H1 (cell line): ENCODE results near the gene ZNF334. TPM values are rescaled to one million over a fixed set of nuclear protein-coding genes. Genes with fewer than 3 reads are reported as not detected.

Experiments
- CTCF ChIA-PET: fragments of 300-600 bp; sonication (Branson Sonifier 250); formaldehyde crosslinking; loops from one replicate; lab custom pipeline; 2021; ENCODE audit not compliant: partially characterized antibody; lab: Charles Lee
- POLR2A ChIA-PET: fragments of 300-600 bp; sonication (Branson Sonifier 250); formaldehyde crosslinking; loops from one replicate; lab custom pipeline; 2021; ENCODE audit warnings: inconsistent platforms; ENCODE audit not compliant: partially characterized antibody; lab: Charles Lee
- DNase-seq, 2 experiments: peaks; one replicate each; pipeline versions ENCODE4 v3.0.0 to v3.0.0-alpha.2; 2010 to 2022; ENCODE audit warnings: low spot score in 2 of 2, low read depth in 1 of 2, mixed read lengths in 1 of 2
- FAIRE-seq: peaks from 2 replicates; lab custom pipeline; 2011; peaks lifted over from hg19 to GRCh38; lab: Jason Lieb, UNC
- H2AFZ ChIP-seq: 2 replicates; pipeline ENCODE4 v1.8.1; 2012; ENCODE audit warnings: low read length, inconsistent platforms
- H2AK5ac ChIP-seq: 2 replicates; pipeline ENCODE4 v1.6.1; 2013; ENCODE audit warnings: low read depth, low read length
- H2BK120ac ChIP-seq: replicated peaks from 2 replicates; pipeline ENCODE3; 2013; ENCODE audit warnings: low read depth, low read length, inconsistent platforms
- H2BK12ac ChIP-seq: 2 replicates; pipeline ENCODE4 v1.6.1; 2013; ENCODE audit warnings: low read depth, low read length
- H2BK15ac ChIP-seq: 2 replicates; pipeline ENCODE4 v1.6.1; 2013; ENCODE audit warnings: low read length
- H2BK20ac ChIP-seq: 2 replicates; pipeline ENCODE4 v1.6.1; 2013; ENCODE audit warnings: low read length
- H2BK5ac ChIP-seq: 2 replicates; pipeline ENCODE4 v1.6.1; 2013; ENCODE audit warnings: low read depth, low read length
- H3K14ac ChIP-seq: 2 replicates; pipeline ENCODE4 v1.6.1; 2013; ENCODE audit warnings: inconsistent platforms; ENCODE audit not compliant: insufficient read length
- H3K18ac ChIP-seq: 2 replicates; pipeline ENCODE4 v1.6.1; 2013; ENCODE audit warnings: low read length; ENCODE audit errors: extremely low read depth
- H3K23ac ChIP-seq: 2 replicates; pipeline ENCODE4 v1.6.1; 2013; ENCODE audit warnings: inconsistent platforms; ENCODE audit not compliant: insufficient read length
- H3K23me2 ChIP-seq: 2 replicates; pipeline ENCODE4 v1.6.1; 2013; ENCODE audit warnings: low read depth, low read length
- H3K27ac ChIP-seq: 2 replicates; pipeline ENCODE4 v1.6.1; 2011; ENCODE audit warnings: low read depth, low read length, inconsistent platforms
- H3K27me3 ChIP-seq, 4 experiments: replicated peaks in 1 of 4; 1 replicate in 1 of 4; 2 replicates in 3 of 4; pipeline versions ENCODE4 v1.6.1 to v1.8.1; 2011 to 2013; ENCODE audit warnings: low read length in 3 of 4, mild to moderate bottlenecking in 3 of 4, inconsistent platforms in 2 of 4, mixed read lengths in 2 of 4, moderate library complexity in 1 of 4; ENCODE audit not compliant: control insufficient read depth in 3 of 4, insufficient read depth in 3 of 4; ENCODE audit errors: extremely low read depth in 1 of 4
- H3K36me3 ChIP-seq, 4 experiments: 2 replicates each; pipeline versions ENCODE4 v1.6.1 to v1.8.1; 2011 to 2013; ENCODE audit warnings: mild to moderate bottlenecking in 4 of 4, low read length in 3 of 4, moderate library complexity in 2 of 4, control low read depth in 1 of 4, inconsistent platforms in 1 of 4; ENCODE audit not compliant: insufficient read depth in 4 of 4, control insufficient read depth in 2 of 4
- H3K4ac ChIP-seq: replicated peaks from 2 replicates; pipeline ENCODE3; 2013; ENCODE audit warnings: low read length, low read depth, mixed read lengths, inconsistent platforms; ENCODE audit not compliant: insufficient read length
- H3K4me1 ChIP-seq, 4 experiments: replicated peaks in 1 of 4; 1 replicate in 1 of 4; 2 replicates in 3 of 4; pipeline versions ENCODE4 v1.6.1 to v1.8.1; 2011 to 2013; ENCODE audit warnings: low read length in 3 of 4, inconsistent platforms in 2 of 4, mixed read lengths in 1 of 4; ENCODE audit not compliant: insufficient read depth in 4 of 4, control insufficient read depth in 3 of 4
- H3K4me2 ChIP-seq, 2 experiments: 2 replicates each; pipeline versions ENCODE4 v1.6.1 to v1.8.1; 2011 to 2013; ENCODE audit warnings: low read depth in 2 of 2, low read length in 2 of 2, control low read depth in 1 of 2, inconsistent platforms in 1 of 2, mild to moderate bottlenecking in 1 of 2; ENCODE audit not compliant: insufficient read depth in 1 of 2
- H3K4me3 ChIP-seq, 4 experiments: fragments of 200-600, 300-600 bp in 1 of 4; sonication (generic), shearing (Covaris generic), sonication (Bioruptor Twin) in 1 of 4; 2 replicates each; pipeline versions ENCODE4 v1.5.1 to v1.8.1; 2011 to 2016; ENCODE audit warnings: low read length in 4 of 4, low read depth in 3 of 4, control low read depth in 2 of 4, inconsistent platforms in 2 of 4, mild to moderate bottlenecking in 2 of 4, mixed read lengths in 1 of 4, moderate library complexity in 1 of 4; ENCODE audit not compliant: insufficient read depth in 2 of 4; ENCODE audit errors: extremely low read depth in 1 of 4
- H3K56ac ChIP-seq: replicated peaks from 2 replicates; pipeline ENCODE3; 2013; ENCODE audit warnings: low read depth, mild to moderate bottlenecking, mixed read lengths, low read length, inconsistent platforms; ENCODE audit not compliant: insufficient read length
- H3K79me1 ChIP-seq: 2 replicates; pipeline ENCODE4 v1.6.1; 2013; ENCODE audit warnings: low read depth, low read length, control low read depth
- H3K79me2 ChIP-seq, 2 experiments: 2 replicates each; pipeline versions ENCODE4 v1.6.1 to v1.8.1; 2012 to 2013; ENCODE audit warnings: low read length in 2 of 2, mild to moderate bottlenecking in 2 of 2, inconsistent platforms in 1 of 2; ENCODE audit not compliant: insufficient read depth in 2 of 2, control insufficient read depth in 1 of 2
- H3K9ac ChIP-seq, 4 experiments: replicated peaks in 1 of 4; 1 replicate in 1 of 4; 2 replicates in 3 of 4; pipeline versions ENCODE4 v1.6.1 to v1.8.1; 2011 to 2013; ENCODE audit warnings: low read depth in 3 of 4, low read length in 3 of 4, control low read depth in 2 of 4, mild to moderate bottlenecking in 2 of 4, moderate library complexity in 2 of 4, inconsistent platforms in 1 of 4; ENCODE audit errors: extremely low read depth in 1 of 4
- H3K9me3 ChIP-seq, 2 experiments: 2 replicates each; pipeline versions ENCODE4 v1.6.1 to v1.8.1; 2012 to 2013; ENCODE audit warnings: mild to moderate bottlenecking in 2 of 2, moderate library complexity in 2 of 2, control low read depth in 1 of 2, inconsistent platforms in 1 of 2, low read depth in 1 of 2, low read length in 1 of 2, mixed read lengths in 1 of 2; ENCODE audit not compliant: insufficient read depth in 2 of 2
- H4K20me1 ChIP-seq, 2 experiments: replicated peaks in 1 of 2; 2 replicates each; pipeline versions ENCODE3 to v1.8.1; 2011 to 2013; ENCODE audit warnings: inconsistent platforms in 2 of 2, low read length in 2 of 2, mild to moderate bottlenecking in 1 of 2; ENCODE audit not compliant: insufficient read depth in 2 of 2, control insufficient read depth in 1 of 2
- H4K5ac ChIP-seq: 2 replicates; pipeline ENCODE4 v1.6.1; 2013; ENCODE audit warnings: low read length, low read depth, mixed read lengths, inconsistent platforms; ENCODE audit not compliant: insufficient read length
- H4K8ac ChIP-seq: 2 replicates; pipeline ENCODE4 v1.8.0; 2013; ENCODE audit warnings: mild to moderate bottlenecking, moderate library complexity, low read length, inconsistent platforms; ENCODE audit not compliant: insufficient read depth; ENCODE audit errors: extremely low read depth
- H4K91ac ChIP-seq: replicated peaks from 2 replicates; pipeline ENCODE3; 2013; ENCODE audit warnings: low read length, mixed read lengths, inconsistent platforms; ENCODE audit not compliant: insufficient read length
- HDAC6 ChIP-seq: IDR thresholded peaks from one replicate; pipeline ENCODE4 v1.7.1; 2012; ENCODE audit warnings: low read depth, mild to moderate bottlenecking, inconsistent platforms, low read length, moderate library complexity
- RNF2 ChIP-seq: fragments of 200-900, 300-1000 bp; sonication (generic); IDR thresholded peaks from 2 replicates; pipeline ENCODE4 v1.7.1; 2016; ENCODE audit warnings: borderline replicate concordance, low read depth, mild to moderate bottlenecking, antibody characterized with exemption, low read length; ENCODE audit not compliant: poor library complexity, severe bottlenecking; ENCODE audit errors: missing control alignments
- ZNF274 ChIP-seq: IDR thresholded peaks from 2 replicates; pipeline ENCODE4 v1.7.0; 2012; ENCODE audit warnings: low read length, borderline replicate concordance; ENCODE audit errors: extremely low read depth
- WGBS, 2 experiments: shearing (Covaris generic) in 1 of 2; methylation state at CpG; one replicate each; pipeline versions ENCODE4 v1.1.6 to v1.1.7; 2013 to 2015; ENCODE audit warnings: low lambda C conversion rate in 2 of 2, mixed read lengths in 2 of 2, inconsistent platforms in 1 of 2, low coverage in 1 of 2, missing lambda C conversion rate in 1 of 2; ENCODE audit not compliant: insufficient replicate concordance in 2 of 2, insufficient coverage in 1 of 2, insufficient read length in 1 of 2; ENCODE audit errors: extremely low coverage in 1 of 2, missing lambda C conversion rate in 1 of 2; 5-methylcytosine and 5-hydroxymethylcytosine counted together
- polyA plus RNA-seq, 7 experiments: library from polyadenylated mRNA; depleted of rRNA in 3 of 7; stranded (reverse) in 5 of 7; unstranded in 2 of 7; fragments of >200 nt in 5 of 7; fragments of 200-250 nt in 2 of 7; gene quantifications; 1 replicate in 5 of 7; 2 replicates in 1 of 7; 4 replicates in 1 of 7; pipeline versions ENCODE4 v1.2.1 to v1.2.3, GENCODE V29; 2011 to 2013; ENCODE audit warnings: missing spikeins in 2 of 7, mixed read lengths in 2 of 7
- total RNA-seq: library from RNA; stranded (reverse); fragmentation: NEBNext Ultra II Directional; extraction: Animal tissue kit (Norgen Biotek cat#: 25700); gene quantifications from 2 replicates; pipeline ENCODE4 v1.2.1, GENCODE V29; 2021

The ZNF334 gene
- total and polyA plus RNA-seq, 2 of the 8 experiments (the other 6 are each of a cell fraction or from before 2014, with no cell fraction given): 8.8 to 17.8 TPM

DNA sequence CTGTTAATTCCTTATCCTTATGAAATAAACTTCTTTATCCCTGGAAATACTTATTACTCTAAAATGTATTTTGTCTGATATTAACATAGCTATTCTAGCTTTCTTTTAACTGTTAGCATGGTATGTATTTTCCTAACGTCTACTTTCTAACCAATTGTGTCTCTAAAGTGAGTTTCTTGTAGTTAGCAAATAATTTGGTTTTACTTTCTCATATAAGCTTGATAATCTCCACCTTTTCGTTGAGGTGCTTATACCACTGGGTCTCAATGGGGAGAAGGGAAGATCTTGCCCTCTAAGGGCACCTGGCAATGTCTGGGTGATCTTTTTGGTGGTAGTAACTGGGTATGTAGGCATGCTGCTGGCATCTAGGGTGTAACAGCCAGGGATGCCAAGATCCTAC, 25.7 kb downstream of the ZNF334 start:
- H3K4me1 ChIP-seq: peaks cover 0 to 3% (median 0%) of the 10 kb centered on the region in 4 experiments; a peak in 2 of 7 replicates
- TF ChIP-seq ZNF274 (no peak), HDAC6 (no peak), RNF2 (no peak)

More for the DNA sequence above, 25.7 kb downstream of the ZNF334 start:
- Histone ChIP-seq H4K5ac (no peak overlapping the region), H3K23me2 (no peaks in the 10 kb centered on the region), H2BK15ac (no peak overlapping the region), H3K56ac (no peak overlapping the region), H3K4me3 (no peak overlapping the region), H3K4ac (no peak overlapping the region), H3K27ac (no peak overlapping the region), H2BK5ac (no peak overlapping the region), H3K14ac (no peak overlapping the region), H3K79me1 (no peaks in the 10 kb centered on the region), H2BK20ac (no peak overlapping the region), H3K27me3 (no peaks in the 10 kb centered on the region), H2AK5ac (no peak overlapping the region), H2AFZ (no peak overlapping the region), H4K91ac (no peak overlapping the region), H4K20me1 (no peaks in the 10 kb centered on the region), H4K8ac (no peak overlapping the region), H3K23ac (no peak overlapping the region), H3K9me3 (no peaks in the 10 kb centered on the region), H3K9ac (no peak overlapping the region), H3K79me2 (no peaks in the 10 kb centered on the region), H2BK12ac (no peak overlapping the region), H3K18ac (no peak overlapping the region), H3K36me3 (no peaks in the 10 kb centered on the region; a peak in 1 of 8 replicates), H2BK120ac (no peak overlapping the region), H3K4me2 (no peak overlapping the region)
- FAIRE-seq (no peak), DNase-seq (no peak)
- ChIA-PET CTCF (interaction anchor here (0.6 to 1.3 kb wide), 2 partner anchors 9 to 44 kb away, joined by 3 read pairs; no protein-coding TSS in a partner anchor), POLR2A (interaction anchor here (1.2 kb wide), 1 partner anchor 25 kb away, joined by 4 read pairs; the partner anchor contains the start of gene ZNF334)
- 90% methylated on average over 2 of the region's 2 CpGs; no CpG with 5 or more reads in 1 of the 2 experiments for WGBS, 2 experiments
